CD4-positive, alpha-beta T cell (primary cell): ENCODE data around the gene CDC123. TPM values are rescaled to one million over a fixed set of nuclear protein-coding genes. Genes with fewer than 3 reads are reported as not detected.
A peak's percentile ranks its signal among the peaks of the same experiment; 100 is the strongest.

ENCODE experiments used
- ATAC-seq: fragments of 200-7000 bp; cut with Tn5 transposase; one replicate; pipeline ENCODE4 v1.10.0; 2022; ENCODE audit warnings: mild to moderate bottlenecking; ENCODE audit not compliant: poor library complexity
- CTCF ChIA-PET: fragments of 350-600 bp; sonication (Branson Sonifier 250); formaldehyde crosslinking; loops from one replicate; lab custom pipeline; 2021; ENCODE audit warnings: antibody characterized with exemption, inconsistent platforms; lab: Charles Lee
- POLR2A ChIA-PET: fragments of 350-600 bp; sonication (Branson Sonifier 250); formaldehyde crosslinking; loops from one replicate; lab custom pipeline; 2021; ENCODE audit warnings: antibody characterized with exemption, inconsistent platforms; lab: Charles Lee
- DNase-seq, 14 experiments: peaks; one replicate each; pipeline ENCODE4 v3.0.0-alpha.2; 2013 to 2020; ENCODE audit warnings: mixed read lengths in 2 of 14
- H3K27ac ChIP-seq, 2 donors: one replicate each; pipeline versions ENCODE4 v1.5.1 to v1.7.0; 2013; ENCODE audit warnings: low read length in 2 of 2, low read depth in 1 of 2, mild to moderate bottlenecking in 1 of 2
- H3K27me3 ChIP-seq, 2 experiments: 1 replicate in 1 of 2; 2 replicates in 1 of 2; pipeline versions ENCODE4 v1.6.1 to v1.7.0; 2013; ENCODE audit warnings: low read length in 2 of 2, control low read depth in 1 of 2, mild to moderate bottlenecking in 1 of 2, moderate library complexity in 1 of 2; ENCODE audit not compliant: insufficient read depth in 2 of 2, control insufficient read depth in 1 of 2
- H3K36me3 ChIP-seq: one replicate; pipeline ENCODE4 v1.6.1; 2013; ENCODE audit warnings: low read length, control low read depth; ENCODE audit not compliant: insufficient read depth
- H3K4me1 ChIP-seq: one replicate; pipeline ENCODE4 v1.6.1; 2013; ENCODE audit warnings: low read length, control low read depth; ENCODE audit not compliant: insufficient read depth
- H3K4me3 ChIP-seq: one replicate; pipeline ENCODE4 v1.5.1; 2013; ENCODE audit warnings: mild to moderate bottlenecking, low read length, moderate library complexity
- H3K9me3 ChIP-seq, 2 experiments: 1 replicate in 1 of 2; 2 replicates in 1 of 2; pipeline versions ENCODE4 v1.6.1 to v1.7.0; 2013; ENCODE audit warnings: low read length in 2 of 2, mild to moderate bottlenecking in 2 of 2, control low read depth in 1 of 2, moderate library complexity in 1 of 2; ENCODE audit not compliant: control insufficient read depth in 1 of 2, insufficient read depth in 1 of 2
- H3K27ac Mint-ChIP-seq: one replicate; pipeline ENCODE4 v1.8.0; 2020; ENCODE audit warnings: mixed read lengths
- H3K27me3 Mint-ChIP-seq: one replicate; pipeline ENCODE4 v1.8.0; 2021; ENCODE audit warnings: mixed read lengths
- H3K36me3 Mint-ChIP-seq: one replicate; pipeline ENCODE4 v1.8.0; 2021; ENCODE audit warnings: low read depth, mixed read lengths
- H3K4me1 Mint-ChIP-seq: one replicate; pipeline ENCODE4 v1.8.0; 2021; ENCODE audit warnings: low read depth, mixed read lengths
- H3K4me3 Mint-ChIP-seq: one replicate; pipeline ENCODE4 v1.8.0; 2020; ENCODE audit warnings: mild to moderate bottlenecking, mixed read lengths
- H3K9me3 Mint-ChIP-seq: one replicate; pipeline ENCODE4 v1.8.0; 2020; ENCODE audit warnings: mixed read lengths
- CTCF ChIP-seq: fragments of 200-600 bp; IDR thresholded peaks from one replicate; pipeline ENCODE4 v1.8.0; 2022; ENCODE audit warnings: antibody characterized with exemption, mild to moderate bottlenecking
- intact Hi-C, 2 experiments: fragments of 100-400 bp; cut with DNase I in 1 of 2; cut with micrococcal nuclease in 1 of 2; formaldehyde crosslinking; loops; one replicate each; pipeline versions ENCODE4 v1.15.1 to v1.9.0; 2023 to 2025; cut with DNase I, micrococcal nuclease
- total RNA-seq, 174 experiments: library from RNA in 2 of 174; stranded (reverse) in 2 of 174; gene quantifications; one replicate each; pipeline ENCODE4 v1.2.3 and lab custom pipeline; 2021 to 2026

The CDC123 gene
- total RNA-seq, 2 experiments from 2014 or later, result 34.7 to 40.5 TPM

- ATAC-seq (no peak), DNase-seq (no peak)
- no peaks in the 10 kb centered on the region for H3K4me1 ChIP-seq
- Mint-ChIP-seq H3K4me3 (no peak overlapping the region), H3K9me3 (no peaks in the 10 kb centered on the region), H3K27ac (no peak overlapping the region), H3K36me3 (peaks cover 86% of the 10 kb centered on the region), H3K4me1 (peaks cover 19% of the 10 kb centered on the region), H3K27me3 (no peaks in the 10 kb centered on the region)
- intact Hi-C loops, result no loop called here
- POLR2A ChIA-PET, result no interaction called here
- TF ChIP-seq CTCF, result no peak
- no peak overlapping the region for H3K4me3 ChIP-seq
- no peak overlapping the region for H3K27ac ChIP-seq
- no peaks in the 10 kb centered on the region for H3K27me3 ChIP-seq
- no peaks in the 10 kb centered on the region for H3K9me3 ChIP-seq
- CTCF ChIA-PET, result interaction anchor here (1.1 kb wide), 1 partner anchor 24 kb away, joined by 4 read pairs; no protein-coding TSS in a partner anchor
- peaks cover 57% of the 10 kb centered on the region for H3K36me3 ChIP-seq
Observed at GRCh38 chr10:12238821-12239220, 42.8 kb downstream of the CDC123 start.

- ChIA-PET CTCF (no interaction called here), POLR2A (no interaction called here)
- DNase-seq, result peak in 2 of 14 experiments; percentile 19 to 29
- H3K36me3 ChIP-seq, result peaks cover 59% of the 10 kb centered on the region
- ATAC-seq, result no peak
- H3K36me3 Mint-ChIP-seq, result peaks cover 87% of the 10 kb centered on the region
- H3K4me3 Mint-ChIP-seq, result no peak overlapping the region
- H3K27ac ChIP-seq, result no peak overlapping the region
- no peak overlapping the region for H3K4me3 ChIP-seq
- intact Hi-C loops, result no loop called here
- TF ChIP-seq CTCF, result no peak
- no peaks in the 10 kb centered on the region for H3K4me1 ChIP-seq
- H3K27me3 Mint-ChIP-seq, result no peaks in the 10 kb centered on the region
- H3K9me3 Mint-ChIP-seq, result no peaks in the 10 kb centered on the region
- H3K27me3 ChIP-seq, result no peaks in the 10 kb centered on the region
- H3K27ac Mint-ChIP-seq, result peak overlapping the region; percentile 87
- H3K4me1 Mint-ChIP-seq, result peaks cover 19% of the 10 kb centered on the region
- H3K9me3 ChIP-seq, result no peaks in the 10 kb centered on the region
Observed at GRCh38 chr10:12241810-12242529, 46.0 kb downstream of the CDC123 start.

GRCh38 chr10:12243864-12244620, 48.1 kb downstream of the CDC123 start:
- peaks cover 19% of the 10 kb centered on the region for H3K4me1 Mint-ChIP-seq
- ChIA-PET CTCF (no interaction called here), POLR2A (no interaction called here)
- peaks cover 80% of the 10 kb centered on the region for H3K36me3 Mint-ChIP-seq
- no peak overlapping the region for H3K4me3 Mint-ChIP-seq
- H3K27ac ChIP-seq, result no peak overlapping the region
- DNase-seq (peak in 1 of 14 experiments; percentile 17), ATAC-seq (no peak)
- intact Hi-C loops, result no loop called here
- no peaks in the 10 kb centered on the region for H3K9me3 ChIP-seq
- no peaks in the 10 kb centered on the region for H3K27me3 ChIP-seq
- peak overlapping the region; percentile 62 for H3K27ac Mint-ChIP-seq
- no peak for TF ChIP-seq CTCF
- no peak overlapping the region for H3K4me3 ChIP-seq
- peaks cover 44% of the 10 kb centered on the region for H3K36me3 ChIP-seq
- H3K4me1 ChIP-seq, result no peaks in the 10 kb centered on the region
- H3K9me3 Mint-ChIP-seq, result no peaks in the 10 kb centered on the region
- H3K27me3 Mint-ChIP-seq, result no peaks in the 10 kb centered on the region
